Urothelium cell line (cell line): ENCODE data around the gene IFITM10.

Experiments
- DNase-seq: peaks from one replicate; pipeline ENCODE4 v3.0.0; 2011; ENCODE audit warnings: low spot score, mixed read lengths
- FAIRE-seq: peaks from 2 replicates; lab custom pipeline; 2011; peaks lifted over from hg19 to GRCh38; lab: Jason Lieb, UNC

IFITM10 gene

GRCh38 chr11:1753229-1753928, 3.0 kb upstream of the IFITM10 start:
- DNase-seq, result no peak
- FAIRE-seq, result no peak

- DNase-seq (no peak), FAIRE-seq (no peak)
Observed at GRCh38 chr11:1752907-1753228, 2.5 kb upstream of the IFITM10 start.

- no peak for FAIRE-seq
- DNase-seq, result no peak
Observed at GRCh38 chr11:1751999-1752906, 1.9 kb upstream of the IFITM10 start.

GRCh38 chr11:1751531-1751921, 1.1 kb upstream of the IFITM10 start:
- FAIRE-seq (no peak), DNase-seq (no peak)

GRCh38 chr11:1750840-1751530, 590 bp upstream of the IFITM10 start:
- FAIRE-seq, result no peak
- DNase-seq, result no peak

- DNase-seq (peak; percentile 72), FAIRE-seq (no peak)
Observed at GRCh38 chr11:1749395-1750351, 722 bp downstream of the IFITM10 start.

GRCh38 chr11:1748636-1749394, 1.6 kb downstream of the IFITM10 start:
- DNase-seq (peak; percentile 63), FAIRE-seq (no peak)

GRCh38 chr11:1747753-1748635, 2.4 kb downstream of the IFITM10 start:
- FAIRE-seq (no peak), DNase-seq (no peak)

- FAIRE-seq, result no peak
- no peak for DNase-seq
Observed at GRCh38 chr11:1746956-1747752, 3.2 kb downstream of the IFITM10 start.

- FAIRE-seq, result no peak
Observed at GRCh38 chr11:1746511-1746931, 3.9 kb downstream of the IFITM10 start.

GRCh38 chr11:1745701-1746320, 4.6 kb downstream of the IFITM10 start:
- FAIRE-seq, result peak; percentile 98
- no peak for DNase-seq

More at GRCh38 chr11:1746511-1746931, 3.9 kb downstream of the IFITM10 start:
- peak; percentile 31 for DNase-seq

- no peak for FAIRE-seq
- no peak for DNase-seq
Observed at GRCh38 chr11:1744891-1745700, 5.3 kb downstream of the IFITM10 start.

GRCh38 chr11:1744137-1744886, 6.1 kb downstream of the IFITM10 start:
- DNase-seq (no peak), FAIRE-seq (no peak)

- no peak for FAIRE-seq
- no peak for DNase-seq
Observed at GRCh38 chr11:1743585-1744136, 6.7 kb downstream of the IFITM10 start.

- FAIRE-seq, result peak; percentile 53
- DNase-seq, result no peak
Observed at GRCh38 chr11:1742869-1743584, 7.4 kb downstream of the IFITM10 start.
